ENCODE measurements around the gene PSME1.

DNA sequence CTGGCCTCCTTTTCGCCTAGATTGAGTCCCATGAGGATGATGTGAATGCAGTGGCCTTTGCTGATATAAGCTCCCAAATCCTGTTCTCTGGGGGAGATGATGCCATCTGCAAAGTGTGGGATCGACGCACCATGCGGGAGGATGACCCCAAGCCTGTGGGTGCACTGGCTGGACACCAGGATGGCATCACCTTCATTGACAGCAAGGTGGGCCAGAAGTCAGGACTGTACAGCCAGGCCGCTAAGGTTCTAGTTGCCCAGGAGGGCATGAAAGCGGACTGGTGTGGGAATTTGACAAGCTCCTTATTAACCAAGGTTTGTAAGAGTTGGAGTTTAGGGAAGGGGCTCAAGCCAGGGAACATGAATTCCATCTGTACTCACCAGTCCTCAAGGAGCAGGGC, 16.3 kb upstream of the PSME1 start:
- TF ChIP-seq, protein P1, sequence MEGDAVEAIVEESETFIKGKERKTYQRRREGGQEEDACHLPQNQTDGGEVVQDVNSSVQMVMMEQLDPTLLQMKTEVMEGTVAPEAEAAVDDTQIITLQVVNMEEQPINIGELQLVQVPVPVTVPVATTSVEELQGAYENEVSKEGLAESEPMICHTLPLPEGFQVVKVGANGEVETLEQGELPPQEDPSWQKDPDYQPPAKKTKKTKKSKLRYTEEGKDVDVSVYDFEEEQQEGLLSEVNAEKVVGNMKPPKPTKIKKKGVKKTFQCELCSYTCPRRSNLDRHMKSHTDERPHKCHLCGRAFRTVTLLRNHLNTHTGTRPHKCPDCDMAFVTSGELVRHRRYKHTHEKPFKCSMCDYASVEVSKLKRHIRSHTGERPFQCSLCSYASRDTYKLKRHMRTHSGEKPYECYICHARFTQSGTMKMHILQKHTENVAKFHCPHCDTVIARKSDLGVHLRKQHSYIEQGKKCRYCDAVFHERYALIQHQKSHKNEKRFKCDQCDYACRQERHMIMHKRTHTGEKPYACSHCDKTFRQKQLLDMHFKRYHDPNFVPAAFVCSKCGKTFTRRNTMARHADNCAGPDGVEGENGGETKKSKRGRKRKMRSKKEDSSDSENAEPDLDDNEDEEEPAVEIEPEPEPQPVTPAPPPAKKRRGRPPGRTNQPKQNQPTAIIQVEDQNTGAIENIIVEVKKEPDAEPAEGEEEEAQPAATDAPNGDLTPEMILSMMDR (IDR thresholded peaks at IDR 0.05): no peak
- no peak for TF ChIP-seq POLR2A (IDR thresholded peaks at IDR 0.05)
